GM10847 (cell line): ENCODE data around the gene OSBPL2.

Experiments
- POLR2A ChIP-seq: IDR thresholded peaks from 2 replicates; pipeline ENCODE4 v1.6.1; 2011; ENCODE audit not compliant: insufficient read length; ENCODE audit errors: extremely low read depth

Gene OSBPL2

DNA sequence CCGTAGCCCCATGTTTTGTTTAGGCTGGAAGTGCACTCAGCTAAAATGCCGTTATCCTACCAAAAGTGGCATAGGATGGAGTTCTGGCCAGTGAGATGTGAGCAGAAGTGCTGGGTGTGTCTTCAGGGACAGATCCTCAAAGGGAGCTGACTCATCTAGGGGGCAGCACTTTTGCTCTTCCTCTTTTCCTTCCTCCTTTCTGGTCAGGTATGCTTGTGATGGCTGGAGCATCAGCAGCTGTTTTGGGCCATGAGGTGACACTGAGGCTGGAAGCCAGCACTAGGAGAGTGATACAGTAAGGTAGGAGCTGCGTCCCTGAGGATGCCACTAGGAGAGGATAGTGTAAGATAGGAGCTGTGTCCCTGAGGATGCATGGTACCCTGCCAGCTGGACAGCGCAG lies 4.6 kb upstream of the OSBPL2 start:
- no peak for TF ChIP-seq POLR2A

- TF ChIP-seq POLR2A, result no peak
Observed at GRCh38 chr20:62234339-62234738, 4.0 kb upstream of the OSBPL2 start.

DNA sequence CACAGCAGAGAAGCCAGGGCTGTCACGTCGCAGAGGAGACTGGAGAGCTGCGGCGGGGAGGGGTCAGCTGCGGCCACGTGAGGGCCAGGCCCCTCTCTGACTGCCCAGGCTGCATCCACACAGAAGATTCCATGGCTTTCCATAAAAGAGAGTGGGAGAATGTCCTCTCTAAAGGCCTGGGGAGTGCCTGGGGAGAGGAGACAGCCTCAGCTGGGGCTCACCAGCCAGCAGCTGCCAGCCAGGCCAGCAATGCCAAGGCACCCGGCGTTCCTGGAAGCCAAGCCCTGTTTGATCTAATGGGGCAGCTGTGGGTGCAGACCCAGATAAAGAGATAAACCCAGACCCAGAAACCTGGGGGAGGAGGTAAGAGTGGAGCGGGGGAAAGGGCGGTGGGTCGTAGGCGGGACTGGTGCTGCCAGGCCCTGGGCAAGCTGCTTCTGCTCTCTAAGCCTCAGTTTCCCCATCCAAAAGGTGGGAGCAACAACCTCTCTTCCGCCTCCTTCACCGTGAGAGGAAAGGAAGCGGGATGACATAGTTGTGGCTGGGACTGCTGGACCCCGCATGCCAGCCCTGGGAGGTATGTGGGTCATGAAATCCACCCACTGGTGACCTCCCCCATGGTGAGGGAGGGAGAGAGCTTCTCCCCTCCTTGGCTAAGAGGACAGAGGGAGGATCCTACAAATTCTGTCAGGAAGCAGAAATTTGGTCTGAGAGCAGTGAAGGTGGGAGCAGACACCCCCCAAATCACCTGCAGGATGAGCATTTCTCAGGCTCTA lies 3.1 kb upstream of the OSBPL2 start:
- TF ChIP-seq POLR2A, result no peak

- TF ChIP-seq POLR2A, result no peak
Observed at GRCh38 chr20:62235777-62236157, 2.6 kb upstream of the OSBPL2 start.

DNA sequence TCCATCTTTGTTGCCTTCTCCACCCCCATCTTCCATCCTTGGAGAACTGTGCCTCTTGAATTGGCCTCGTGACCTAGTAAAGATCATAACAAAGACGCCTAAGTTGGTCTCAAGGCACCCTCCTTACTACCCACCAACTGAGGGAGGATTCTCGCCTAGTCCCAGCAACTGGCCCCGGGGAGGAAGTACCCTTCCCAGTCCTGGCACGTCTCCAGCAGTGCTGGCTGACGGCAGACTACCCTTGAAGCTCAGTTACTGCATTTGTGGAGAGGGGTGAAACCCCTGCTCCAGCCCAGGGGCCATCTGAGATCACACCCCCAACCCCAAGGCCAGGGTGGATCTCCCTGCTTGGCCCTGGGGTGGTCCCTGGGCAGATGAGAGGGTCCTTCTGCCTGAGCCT lies 2.1 kb upstream of the OSBPL2 start:
- TF ChIP-seq POLR2A, result no peak

- TF ChIP-seq POLR2A, result no peak
Observed at GRCh38 chr20:62236766-62237513, 1.4 kb upstream of the OSBPL2 start.

- TF ChIP-seq POLR2A, result no peak
Observed at GRCh38 chr20:62237514-62237800, 864 bp upstream of the OSBPL2 start.

DNA sequence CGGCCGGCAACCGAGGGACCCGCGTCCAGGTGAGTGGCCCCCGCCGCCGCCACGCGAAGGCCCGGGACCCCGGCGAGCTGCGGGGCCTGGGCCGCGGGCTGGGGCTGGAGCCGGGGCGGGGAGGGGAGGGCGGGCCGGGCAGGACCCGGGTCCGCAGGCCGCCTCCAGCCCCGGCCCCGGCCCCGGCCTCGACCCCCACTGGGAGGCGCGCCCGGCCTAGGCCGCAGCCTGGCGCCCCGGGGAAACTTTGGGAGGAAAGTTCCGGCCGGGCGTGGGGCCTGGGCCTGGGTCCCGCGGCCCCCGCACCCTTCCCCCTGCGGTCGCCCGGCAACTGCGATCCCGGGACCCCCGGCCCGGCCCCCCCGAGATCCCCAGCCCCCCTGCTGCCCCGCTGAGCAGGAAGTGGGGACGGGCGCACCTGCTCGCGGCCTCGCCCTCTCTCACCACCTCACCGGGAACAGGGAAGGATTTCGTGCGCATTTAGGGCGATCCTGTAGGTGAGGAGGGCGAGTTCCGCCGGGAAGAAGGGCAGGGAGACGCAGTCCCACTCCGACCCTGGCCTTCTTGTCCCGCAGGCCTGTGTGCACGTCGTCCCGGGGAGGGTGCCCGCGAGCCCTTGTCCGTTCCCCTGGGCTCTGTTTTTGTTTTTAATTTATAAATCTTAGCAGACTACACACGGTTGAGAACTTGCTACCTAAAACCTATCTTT lies 402 bp downstream of the OSBPL2 start:
- no peak for TF ChIP-seq POLR2A

DNA sequence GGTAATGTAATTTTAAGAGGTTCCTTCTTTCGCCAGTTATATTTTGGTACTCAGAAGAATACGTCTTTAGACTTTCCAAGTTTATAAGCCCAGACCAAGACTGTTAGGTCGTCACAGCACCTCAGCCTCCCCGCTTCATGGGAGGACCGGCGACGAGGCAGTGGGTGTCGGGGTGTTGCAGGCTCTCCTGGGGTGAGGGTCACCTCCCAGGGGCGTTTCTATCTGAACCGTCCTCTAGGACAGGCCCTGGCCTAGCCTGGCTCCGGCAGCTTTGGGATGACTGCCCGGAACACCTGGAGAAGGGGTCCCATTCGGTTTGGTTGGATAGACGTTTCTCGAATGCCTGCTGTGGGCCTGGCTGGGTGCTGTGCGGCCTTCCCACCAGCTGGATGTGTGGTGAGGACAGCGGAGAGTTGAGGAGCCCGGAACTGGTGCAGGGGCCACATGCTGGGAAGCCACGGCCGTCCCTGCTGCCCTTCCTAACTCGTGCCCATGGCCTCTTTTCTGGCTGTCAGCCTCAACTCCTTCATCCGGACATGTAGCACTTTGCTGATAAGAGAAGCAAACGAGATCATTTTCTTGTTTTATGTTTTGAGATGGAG lies 1.1 kb downstream of the OSBPL2 start:
- TF ChIP-seq POLR2A, result no peak

GRCh38 chr20:62240020-62240685 lies 1.8 kb downstream of the OSBPL2 start:
- no peak for TF ChIP-seq POLR2A

DNA sequence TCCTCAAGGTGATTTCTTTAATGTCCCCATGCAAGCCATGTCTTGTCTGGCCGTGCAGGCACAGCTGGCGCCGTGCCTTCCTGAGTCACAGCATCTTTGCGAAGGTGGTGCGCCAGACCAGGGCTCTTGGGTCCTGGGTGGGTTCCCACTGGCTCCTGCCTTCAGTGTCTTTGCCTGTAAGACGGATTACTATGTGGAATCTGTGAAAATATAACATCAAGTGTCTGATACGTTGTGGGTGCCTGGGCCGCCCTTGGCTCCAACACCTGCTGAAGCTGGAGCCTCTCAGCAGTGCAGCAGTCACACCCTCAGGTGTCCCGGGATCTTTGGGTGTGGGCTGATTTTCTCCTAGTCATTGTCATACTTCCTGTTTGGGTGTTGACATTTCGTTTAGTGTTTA lies 3.2 kb downstream of the OSBPL2 start:
- no peak for TF ChIP-seq POLR2A

- no peak for TF ChIP-seq POLR2A
Observed at GRCh38 chr20:62242176-62242575, 3.9 kb downstream of the OSBPL2 start.

DNA sequence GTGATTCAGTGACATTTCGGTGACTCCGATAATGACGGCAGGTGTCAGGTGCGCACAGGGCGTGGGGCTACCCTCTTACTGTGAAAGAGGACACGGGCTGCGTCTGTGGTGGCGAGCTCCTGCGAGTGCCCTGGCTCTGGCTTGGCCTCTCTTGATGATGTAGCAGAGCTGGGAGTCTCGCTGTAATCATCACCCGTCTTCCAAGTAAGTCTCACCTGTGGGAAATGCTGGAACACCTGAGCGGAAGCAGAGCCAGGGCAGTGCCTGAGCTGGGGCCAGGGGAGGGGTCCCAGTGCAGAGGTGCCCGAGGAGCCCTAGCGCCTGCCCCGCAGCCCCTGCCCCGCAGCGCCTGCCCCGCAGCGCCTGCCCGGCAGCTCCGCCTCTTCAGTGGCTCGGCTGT lies 4.8 kb downstream of the OSBPL2 start:
- no peak for TF ChIP-seq POLR2A

DNA sequence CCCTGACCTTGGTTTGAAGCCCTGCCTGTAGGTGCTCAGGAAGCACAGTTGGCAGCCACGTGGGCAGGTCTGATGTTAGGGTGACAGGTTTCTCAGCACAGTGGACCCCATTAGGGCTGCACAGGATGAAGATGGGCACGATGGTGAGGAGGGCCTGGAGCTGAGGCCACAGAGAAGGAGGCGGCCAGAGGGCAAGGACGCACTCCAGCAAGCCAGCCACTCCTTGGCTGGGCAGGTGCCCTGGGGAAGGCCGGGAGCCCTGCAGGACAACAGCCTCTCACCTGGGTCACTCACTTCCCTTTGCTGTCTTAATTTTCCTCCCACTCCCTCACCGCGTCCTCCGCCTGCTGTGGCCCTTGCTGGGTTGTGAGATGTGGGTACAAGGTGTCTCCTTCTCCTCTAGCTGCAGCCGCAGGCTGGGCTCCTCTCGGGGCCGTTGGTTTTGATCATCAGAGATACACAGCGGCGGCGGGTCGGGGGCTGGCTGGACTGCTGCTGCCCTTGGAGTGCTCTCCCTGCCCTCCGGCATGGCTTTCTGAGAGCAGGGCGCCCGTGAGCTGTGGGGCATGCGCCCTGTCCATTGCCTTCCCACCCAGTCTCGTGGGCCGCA lies 5.7 kb downstream of the OSBPL2 start:
- TF ChIP-seq POLR2A, result no peak

- no peak for TF ChIP-seq POLR2A
Observed at GRCh38 chr20:62244644-62245108, 6.4 kb downstream of the OSBPL2 start.

DNA sequence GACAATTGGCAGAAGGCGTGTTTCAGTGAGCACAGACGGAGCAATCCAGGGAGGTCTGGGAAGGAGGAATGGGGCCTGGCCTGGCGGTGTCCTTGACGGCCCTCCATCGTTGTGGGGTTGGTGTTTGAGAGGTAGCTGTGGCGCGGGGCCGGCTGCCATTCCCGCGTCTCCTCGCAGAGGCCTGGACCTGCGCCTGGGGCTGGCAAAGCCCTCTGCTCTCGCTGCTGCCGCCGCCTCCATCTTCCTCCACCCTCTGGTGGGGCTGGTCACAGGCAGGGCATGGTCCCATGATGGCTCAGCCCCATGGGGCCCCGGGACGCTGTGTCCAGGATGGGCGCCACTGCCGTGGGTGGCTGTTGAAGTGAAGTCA lies 7.6 kb downstream of the OSBPL2 start:
- no peak for TF ChIP-seq POLR2A
